Suprapubic skin (tissue), 4 donors: ENCODE results near the gene WNT5B.

Source experiments
- CTCF ChIP-seq, 2 donors: fragments of 200-600 bp in 1 of 2; fragments of 450-650 bp in 1 of 2; sonication (generic) in 1 of 2; IDR thresholded peaks; one replicate each; pipeline ENCODE4 v1.5.1; 2016 to 2019; ENCODE audit warnings: antibody characterized with exemption in 2 of 2, mild to moderate bottlenecking in 1 of 2, moderate library complexity in 1 of 2
- EP300 ChIP-seq: sonication (generic); formaldehyde crosslinking; IDR thresholded peaks from one replicate; pipeline ENCODE4 v1.6.1; 2017; ENCODE audit warnings: antibody characterized with exemption
- POLR2A ChIP-seq, 2 donors: fragments of 450-650 bp; IDR thresholded peaks; one replicate each; pipeline ENCODE4 v1.6.1; 2017; ENCODE audit warnings: antibody characterized with exemption in 2 of 2, mild to moderate bottlenecking in 2 of 2, moderate library complexity in 2 of 2
- POLR2AphosphoS5 ChIP-seq, 3 donors: sonication (generic); formaldehyde crosslinking; IDR thresholded peaks; one replicate each; pipeline ENCODE4 v1.6.1; 2017; ENCODE audit warnings: antibody characterized with exemption in 3 of 3

GRCh38 chr12:1657688-1658087, 28.7 kb downstream of the WNT5B start:
- no peak for TF ChIP-seq POLR2A (IDR thresholded peaks at IDR 0.05)
- TF ChIP-seq CTCF (IDR thresholded peaks at IDR 0.05): no peak
- TF ChIP-seq EP300: no peak
- TF ChIP-seq POLR2AphosphoS5 (IDR thresholded peaks at IDR 0.05): no peak
